IMR-90 (cell line): ENCODE results near the gene ESYT3. TPM values are rescaled to one million over a fixed set of nuclear protein-coding genes. Genes with fewer than 3 reads are reported as not detected.

Experiments
- ATAC-seq: fragments of 200-7000 bp; cut with Tn5 transposase; 2 replicates; pipeline ENCODE4 v1.9.1; 2020; ENCODE audit warnings: low read depth, mild to moderate bottlenecking, moderate library complexity
- BruUV-seq: library from RNA; stranded (reverse); fragments of 400-500 nt; replicated peaks from 2 replicates; lab custom pipeline; 2021; lab: Mats Ljungman, UMichigan
- CTCF ChIA-PET: fragments of 300-600 bp; formaldehyde crosslinking; extraction: SDS; loops from one replicate; lab custom pipeline; 2021; ENCODE audit warnings: antibody characterized with exemption; lab: Yijun Ruan, JAX
- POLR2A ChIA-PET: fragments of 300-600 bp; sonication (Branson Sonifier 250); formaldehyde crosslinking; loops from one replicate; lab custom pipeline; 2022; ENCODE audit warnings: antibody characterized with exemption; ENCODE audit not compliant: unreplicated experiment; lab: Charles Lee
- DNase-seq: peaks from one replicate; pipeline ENCODE4 v3.0.0; 2013
- H2AFZ ChIP-seq: replicated peaks from 2 replicates; pipeline ENCODE3; 2013; ENCODE audit warnings: low read length, mild to moderate bottlenecking; ENCODE audit not compliant: poor library complexity
- H2AK5ac ChIP-seq: 2 replicates; pipeline ENCODE4 v1.6.1; 2013; ENCODE audit warnings: low read depth, low read length, inconsistent platforms
- H2AK9ac ChIP-seq: replicated peaks from 2 replicates; pipeline ENCODE3; 2013; ENCODE audit warnings: mild to moderate bottlenecking, low read depth, low read length, moderate library complexity; ENCODE audit not compliant: poor library complexity
- H2BK120ac ChIP-seq: 2 replicates; pipeline ENCODE4 v1.6.1; 2013; ENCODE audit warnings: low read depth, low read length, inconsistent platforms
- H2BK15ac ChIP-seq: 3 replicates; pipeline ENCODE4 v1.6.1; 2013; ENCODE audit warnings: low read depth, low read length, inconsistent platforms
- H2BK20ac ChIP-seq: 2 replicates; pipeline ENCODE4 v1.6.1; 2013; ENCODE audit warnings: low read depth, mild to moderate bottlenecking, inconsistent platforms, low read length, moderate library complexity
- H2BK5ac ChIP-seq: 2 replicates; pipeline ENCODE4 v1.6.1; 2013; ENCODE audit warnings: mild to moderate bottlenecking, low read depth, low read length, inconsistent platforms; ENCODE audit not compliant: poor library complexity, severe bottlenecking
- H3K14ac ChIP-seq: replicated peaks from 2 replicates; pipeline ENCODE4 v1.6.1; 2013; ENCODE audit warnings: low read depth, low read length, inconsistent platforms
- H3K18ac ChIP-seq: 2 replicates; pipeline ENCODE4 v1.6.1; 2013; ENCODE audit warnings: low read depth, low read length, control low read depth
- H3K23ac ChIP-seq: 2 replicates; pipeline ENCODE4 v1.6.1; 2013; ENCODE audit warnings: low read depth, low read length, inconsistent platforms
- H3K27ac ChIP-seq: 2 replicates; pipeline ENCODE4 v1.5.1; 2013; ENCODE audit warnings: mild to moderate bottlenecking, control low read depth, low read length; ENCODE audit not compliant: insufficient read depth
- H3K27me3 ChIP-seq: 2 replicates; pipeline ENCODE4 v1.6.1; 2013; ENCODE audit warnings: low read length; ENCODE audit not compliant: control insufficient read depth, insufficient read depth
- H3K36me3 ChIP-seq: 2 replicates; pipeline ENCODE4 v1.6.1; 2013; ENCODE audit warnings: low read length, mixed read lengths; ENCODE audit not compliant: control insufficient read depth, insufficient read depth
- H3K4ac ChIP-seq: 2 replicates; pipeline ENCODE4 v1.6.1; 2013; ENCODE audit warnings: low read depth, low read length, inconsistent platforms
- H3K4me1 ChIP-seq: 2 replicates; pipeline ENCODE4 v1.6.1; 2013; ENCODE audit warnings: low read length, mixed read lengths; ENCODE audit not compliant: control insufficient read depth, insufficient read depth
- H3K4me2 ChIP-seq: 2 replicates; pipeline ENCODE4 v1.6.1; 2013; ENCODE audit warnings: low read depth, mild to moderate bottlenecking, control low read depth, low read length, moderate library complexity
- H3K4me3 ChIP-seq: 2 replicates; pipeline ENCODE4 v1.5.1; 2013; ENCODE audit warnings: low read depth, mild to moderate bottlenecking, control low read depth, low read length, moderate library complexity; ENCODE audit not compliant: insufficient read depth
- H3K56ac ChIP-seq: 2 replicates; pipeline ENCODE4 v1.6.1; 2013; ENCODE audit warnings: low read length, inconsistent platforms; ENCODE audit not compliant: insufficient read depth; ENCODE audit errors: extremely low read depth
- H3K79me1 ChIP-seq, 2 experiments: 2 replicates each; pipeline ENCODE4 v1.6.1; 2013; ENCODE audit warnings: low read length in 2 of 2, inconsistent platforms in 1 of 2, low read depth in 1 of 2
- H3K9ac ChIP-seq: 2 replicates; pipeline ENCODE4 v1.6.1; 2013; ENCODE audit warnings: low read depth, low read length, control low read depth
- H3K9me1 ChIP-seq: 2 replicates; pipeline ENCODE4 v1.6.1; 2013; ENCODE audit warnings: low read length, inconsistent platforms; ENCODE audit not compliant: insufficient read depth
- H3K9me3 ChIP-seq: 2 replicates; pipeline ENCODE4 v1.6.1; 2013; ENCODE audit warnings: low read length; ENCODE audit not compliant: control insufficient read depth, insufficient read depth
- H4K20me1 ChIP-seq: 2 replicates; pipeline ENCODE4 v1.6.1; 2013; ENCODE audit warnings: low read length, inconsistent platforms; ENCODE audit not compliant: insufficient read depth
- H4K5ac ChIP-seq: 2 replicates; pipeline ENCODE4 v1.6.1; 2013; ENCODE audit warnings: mild to moderate bottlenecking, low read depth, low read length, control low read depth
- H4K8ac ChIP-seq, 2 experiments: 2 replicates each; pipeline ENCODE4 v1.6.1; 2013; ENCODE audit warnings: low read depth in 2 of 2, low read length in 2 of 2, control low read depth in 1 of 2, inconsistent platforms in 1 of 2
- H4K91ac ChIP-seq: 2 replicates; pipeline ENCODE4 v1.6.1; 2013; ENCODE audit warnings: low read depth, low read length, inconsistent platforms; ENCODE audit not compliant: insufficient read depth
- CEBPB ChIP-seq: IDR thresholded peaks from 2 replicates; pipeline ENCODE4 v1.6.1; 2012; ENCODE audit warnings: low read depth, low read length, improper control_type of control experiment
- CHD1 ChIP-seq: IDR thresholded peaks from 2 replicates; pipeline ENCODE4 v1.6.1; 2012; ENCODE audit warnings: low read depth, low read length, improper control_type of control experiment
- MXI1 ChIP-seq: IDR thresholded peaks from 2 replicates; pipeline ENCODE4 v1.6.1; 2012; ENCODE audit warnings: low read depth, mild to moderate bottlenecking, low read length, moderate library complexity, borderline replicate concordance
- RCOR1 ChIP-seq: IDR thresholded peaks from 2 replicates; pipeline ENCODE4 v1.6.1; 2012; ENCODE audit warnings: mild to moderate bottlenecking, low read length, improper control_type of control experiment; ENCODE audit not compliant: insufficient replicate concordance
- SMC3 ChIP-seq: fragments of 150-350 bp; IDR thresholded peaks from 2 replicates; pipeline ENCODE4 v1.6.1; 2016; ENCODE audit warnings: low read depth, mild to moderate bottlenecking, antibody characterized with exemption, low read length, moderate library complexity
- WGBS, 2 experiments: methylation state at CpG; one replicate each; pipeline versions ENCODE4 v1.1.5 to v1.1.7; 2013; ENCODE audit warnings: missing lambda C conversion rate in 2 of 2; ENCODE audit not compliant: insufficient read length in 1 of 2; ENCODE audit errors: extremely low coverage in 2 of 2; 5-methylcytosine and 5-hydroxymethylcytosine counted together
- dilution Hi-C: fragments of 300-500 bp; cut with HindIII; formaldehyde crosslinking; loops from one replicate; pipeline ENCODE4 v1.14.3; 2018; ENCODE audit warnings: low sequenced_read_pairs; ENCODE audit not compliant: unreplicated experiment
- in situ Hi-C: fragments of 300-500 bp; cut with MboI; formaldehyde crosslinking; loops from 3 replicates; pipeline ENCODE4 v1.14.3; 2019; ENCODE audit warnings: low sequenced_read_pairs, inconsistent platforms, mixed read lengths
- intact Hi-C: fragments of 100-400 bp; cut with micrococcal nuclease; formaldehyde crosslinking; loops from 2 replicates; pipeline ENCODE4 v1.10.0; 2022
- polyA plus RNA-seq, 3 experiments: library from polyadenylated mRNA; depleted of rRNA; stranded (reverse); fragments of >200 nt; gene quantifications; 2 replicates each; pipeline ENCODE4 v1.2.3, GENCODE V29; 2012; ENCODE audit warnings: low replicate concordance in 1 of 3
- total RNA-seq: library from RNA; depleted of rRNA; stranded (reverse); fragments of >200 nt; gene quantifications from 2 replicates; pipeline ENCODE4 v1.2.3, GENCODE V29; 2012
- TF ChIP-seq, protein P1 (sequence below): fragments of 150-350 bp; IDR thresholded peaks from 2 replicates; pipeline ENCODE4 v1.6.1; 2016; ENCODE audit warnings: low read depth, mild to moderate bottlenecking, low read length, moderate library complexity, borderline replicate concordance

ESYT3 gene
- total and polyA plus RNA-seq, 2 of the 4 experiments (the other 2 are of a cell fraction), result under 0.01 to 0.02 TPM

DNA sequence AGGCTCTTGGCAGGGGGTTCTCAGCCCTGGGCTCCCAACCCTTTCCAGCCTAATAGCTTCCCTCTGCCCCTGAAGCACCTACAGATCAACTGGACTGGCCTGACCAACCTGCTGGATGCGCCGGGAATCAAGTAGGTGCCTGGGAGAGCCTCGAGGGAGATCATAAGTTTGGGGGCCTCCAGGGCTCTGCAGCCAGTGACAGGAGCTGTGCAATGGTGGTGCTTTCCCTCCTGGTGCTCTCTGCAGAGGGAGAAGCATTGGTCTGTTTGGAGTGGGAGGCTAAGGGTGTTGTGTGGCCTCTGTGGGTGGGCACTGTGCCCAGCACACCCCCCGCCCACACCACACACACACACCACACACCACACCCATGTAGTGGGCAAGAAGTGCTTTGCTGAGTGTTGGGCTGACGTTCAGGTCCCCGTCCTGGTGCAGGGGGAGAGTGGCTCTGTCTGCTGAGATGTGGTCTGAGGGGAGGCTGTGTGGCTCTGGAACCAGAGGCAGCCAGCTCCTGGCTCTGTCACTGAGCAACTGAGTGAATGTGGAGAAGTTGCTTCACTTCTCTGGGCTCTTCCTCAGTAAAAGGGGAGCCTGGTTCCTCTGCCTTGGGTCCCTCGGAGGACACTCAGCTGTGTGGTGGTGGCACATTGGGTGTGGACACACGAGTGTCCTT lies 26.3 kb downstream of the ESYT3 start:
- dilution Hi-C loops (no loop called here), in situ Hi-C loops (no loop called here), intact Hi-C loops (no loop called here)
- no peak overlapping the region for H3K56ac ChIP-seq
- no peak overlapping the region for H2BK5ac ChIP-seq
- no peak overlapping the region for H4K8ac ChIP-seq
- no peaks in the 10 kb centered on the region for H3K9me1 ChIP-seq
- ChIA-PET CTCF (interaction anchor here (0.7 to 1.9 kb wide), 6 partner anchors 16 to 463 kb away, joined by 3 to 6 read pairs (median 4); no protein-coding TSS in a partner anchor), POLR2A (no interaction called here)
- no peaks in the 10 kb centered on the region for H3K79me1 ChIP-seq
- TF ChIP-seq, protein P1, sequence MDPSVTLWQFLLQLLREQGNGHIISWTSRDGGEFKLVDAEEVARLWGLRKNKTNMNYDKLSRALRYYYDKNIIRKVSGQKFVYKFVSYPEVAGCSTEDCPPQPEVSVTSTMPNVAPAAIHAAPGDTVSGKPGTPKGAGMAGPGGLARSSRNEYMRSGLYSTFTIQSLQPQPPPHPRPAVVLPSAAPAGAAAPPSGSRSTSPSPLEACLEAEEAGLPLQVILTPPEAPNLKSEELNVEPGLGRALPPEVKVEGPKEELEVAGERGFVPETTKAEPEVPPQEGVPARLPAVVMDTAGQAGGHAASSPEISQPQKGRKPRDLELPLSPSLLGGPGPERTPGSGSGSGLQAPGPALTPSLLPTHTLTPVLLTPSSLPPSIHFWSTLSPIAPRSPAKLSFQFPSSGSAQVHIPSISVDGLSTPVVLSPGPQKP, result no peak
- no peak for TF ChIP-seq MXI1
- no peak for TF ChIP-seq CEBPB
- no peak for TF ChIP-seq RCOR1
- no peak for TF ChIP-seq SMC3
- TF ChIP-seq CHD1, result no peak
- H3K18ac ChIP-seq, result no peak overlapping the region
- DNase-seq (no peak), ATAC-seq (no peak)
- H3K27ac ChIP-seq, result no peak overlapping the region
- no peak overlapping the region for H3K4me3 ChIP-seq
- H3K14ac ChIP-seq, result no peak overlapping the region
- no peak overlapping the region for H2BK20ac ChIP-seq
- H2BK15ac ChIP-seq, result no peak overlapping the region
- no CpG with 5 or more reads among the region's 8 CpGs for WGBS, 2 experiments
- no peaks in the 10 kb centered on the region for H3K4me1 ChIP-seq
- H2AFZ ChIP-seq, result no peak overlapping the region
- no peak overlapping the region for H2BK120ac ChIP-seq
- H3K4ac ChIP-seq, result no peak overlapping the region
- no peaks in the 10 kb centered on the region for H3K36me3 ChIP-seq
- H4K20me1 ChIP-seq, result no peaks in the 10 kb centered on the region
- no TSS peak for BruUV-seq
- no peak overlapping the region for H3K23ac ChIP-seq
- no peak overlapping the region for H4K5ac ChIP-seq
- peaks cover 7% of the 10 kb centered on the region for H3K27me3 ChIP-seq
- H4K91ac ChIP-seq, result no peak overlapping the region
- H2AK5ac ChIP-seq, result no peak overlapping the region
- no peak overlapping the region for H3K4me2 ChIP-seq
- no peak overlapping the region for H3K9ac ChIP-seq
- peak overlapping the region; percentile 42 for H2AK9ac ChIP-seq
- no peaks in the 10 kb centered on the region for H3K9me3 ChIP-seq
